ENCODE data around the gene RFX1.

- no peak for TF ChIP-seq CTCF (IDR thresholded peaks at IDR 0.05; ENCODE audit: poor library complexity, severe bottlenecking)
- no peak for TF ChIP-seq POLR2AphosphoS5 (IDR thresholded peaks at IDR 0.05)
- TF ChIP-seq EZH2 (IDR thresholded peaks at IDR 0.05; ENCODE audit: borderline replicate concordance, insufficient read depth, low read length, poor library complexity, severe bottlenecking), result no peak
- TF ChIP-seq MXI1 (conservative IDR thresholded peaks at IDR 0.05; ENCODE audit: poor library complexity, severe bottlenecking), result no peak
- TF ChIP-seq SMC3 (conservative IDR thresholded peaks at IDR 0.05; ENCODE audit: poor library complexity), result no peak
Measured at GRCh38 chr19:13975870-13976269, 30.2 kb downstream of the RFX1 start.

Measured in neural cell (in vitro differentiated cells).